ENCODE data around the gene CCDC33.

DNA sequence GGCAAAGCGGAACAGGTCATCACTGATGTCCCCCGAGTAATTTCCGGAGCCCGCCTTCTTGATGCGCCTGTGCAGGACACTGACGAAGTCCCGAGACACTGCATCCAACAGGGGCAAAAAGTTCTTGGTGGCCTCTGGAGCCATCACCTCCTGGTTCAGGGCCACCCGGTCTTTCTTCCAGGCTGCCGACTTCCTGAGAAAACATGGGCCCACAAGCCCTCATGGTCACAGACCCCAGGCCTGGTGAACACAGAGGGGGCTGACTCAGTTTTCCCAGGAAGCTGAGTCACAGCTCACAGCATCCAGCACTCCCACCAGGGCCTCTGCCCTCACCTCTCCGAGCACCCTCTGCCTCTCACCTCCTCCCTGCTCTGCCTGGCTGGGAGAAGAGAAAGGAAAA is 108.9 kb downstream of the CCDC33 start:
- TF ChIP-seq NR2C1 (IDR thresholded peaks at IDR 0.05) (no peak), CREB1 (IDR thresholded peaks at IDR 0.05; ENCODE audit: low read depth) (no peak)
- TF ChIP-seq, protein P1, sequence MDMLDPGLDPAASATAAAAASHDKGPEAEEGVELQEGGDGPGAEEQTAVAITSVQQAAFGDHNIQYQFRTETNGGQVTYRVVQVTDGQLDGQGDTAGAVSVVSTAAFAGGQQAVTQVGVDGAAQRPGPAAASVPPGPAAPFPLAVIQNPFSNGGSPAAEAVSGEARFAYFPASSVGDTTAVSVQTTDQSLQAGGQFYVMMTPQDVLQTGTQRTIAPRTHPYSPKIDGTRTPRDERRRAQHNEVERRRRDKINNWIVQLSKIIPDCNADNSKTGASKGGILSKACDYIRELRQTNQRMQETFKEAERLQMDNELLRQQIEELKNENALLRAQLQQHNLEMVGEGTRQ (IDR thresholded peaks at IDR 0.05; ENCODE audit: borderline replicate concordance, low read depth, low read length) = no peak

All from GM12878 (cell line).